ACHN (cell line): ENCODE data around the gene RAPSN.

Experiments used
- DNase-seq: peaks from one replicate; pipeline ENCODE4 v3.0.0-alpha.2; 2015
- in situ Hi-C: cut with HindIII; loops from 2 replicates; pipeline ENCODE4 v1.10.0; 2017; ENCODE audit warnings: low sequenced_read_pairs, low pct_ligation_motif_present, low pct_unique_long_range_greater_than_20kb

RAPSN gene

DNA sequence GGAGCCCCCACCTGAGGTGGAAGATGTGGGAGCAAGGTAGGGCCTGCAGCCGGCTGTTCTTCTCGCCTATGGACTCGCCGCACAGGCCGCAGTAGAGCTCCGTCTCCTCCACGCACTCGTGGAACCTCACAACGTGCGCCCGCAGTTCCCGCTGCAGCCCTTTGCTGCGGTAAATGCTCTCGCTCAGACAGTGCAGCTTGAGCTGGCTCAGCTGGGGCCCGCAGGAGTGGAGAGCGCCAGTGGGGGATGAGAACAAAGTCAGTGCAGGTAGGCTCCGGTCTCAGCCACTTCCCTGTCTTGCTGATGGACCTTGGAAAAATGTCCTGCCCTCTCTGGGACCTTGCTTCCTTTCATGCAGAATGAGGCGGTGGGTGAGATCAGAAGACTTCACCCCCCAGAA lies 10.2 kb downstream of the RAPSN start:
- no peak for DNase-seq
- in situ Hi-C loops: no loop called here

- in situ Hi-C loops: no loop called here
- no peak for DNase-seq
Measured at GRCh38 chr11:47437746-47438418, 11.1 kb downstream of the RAPSN start.

GRCh38 chr11:47437218-47437745 lies 11.7 kb downstream of the RAPSN start:
- in situ Hi-C loops: no loop called here
- DNase-seq: no peak

DNA sequence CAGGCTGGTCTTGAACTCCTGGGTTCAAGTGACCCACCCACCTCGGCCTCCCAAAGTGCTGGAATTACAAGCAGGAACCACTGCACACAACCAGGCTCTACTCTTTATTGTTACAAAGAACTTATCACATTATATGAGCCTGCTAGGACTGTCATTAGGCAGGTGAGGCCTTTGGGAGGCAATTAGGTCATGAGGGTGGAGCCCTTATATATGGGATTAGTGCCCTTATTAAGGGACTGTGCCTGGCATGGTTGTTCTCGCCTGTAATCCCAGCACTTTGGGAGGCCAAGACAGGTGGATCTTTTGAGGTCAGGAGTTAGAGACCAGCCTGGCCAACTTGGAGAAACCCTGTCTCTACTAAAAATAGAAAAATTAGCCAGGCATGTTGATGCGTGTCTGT lies 12.2 kb downstream of the RAPSN start:
- in situ Hi-C loops: no loop called here
- no peak for DNase-seq

- in situ Hi-C loops: no loop called here
- no peak for DNase-seq
Measured at GRCh38 chr11:47435687-47436086, 13.2 kb downstream of the RAPSN start.

GRCh38 chr11:47434011-47434786 lies 14.7 kb downstream of the RAPSN start:
- in situ Hi-C loops: no loop called here
- DNase-seq: peak; percentile 28

GRCh38 chr11:47433157-47433556 lies 15.8 kb downstream of the RAPSN start:
- no peak for DNase-seq
- in situ Hi-C loops: no loop called here

GRCh38 chr11:47431356-47432083 lies 17.4 kb downstream of the RAPSN start:
- no peak for DNase-seq
- in situ Hi-C loops: no loop called here

DNA sequence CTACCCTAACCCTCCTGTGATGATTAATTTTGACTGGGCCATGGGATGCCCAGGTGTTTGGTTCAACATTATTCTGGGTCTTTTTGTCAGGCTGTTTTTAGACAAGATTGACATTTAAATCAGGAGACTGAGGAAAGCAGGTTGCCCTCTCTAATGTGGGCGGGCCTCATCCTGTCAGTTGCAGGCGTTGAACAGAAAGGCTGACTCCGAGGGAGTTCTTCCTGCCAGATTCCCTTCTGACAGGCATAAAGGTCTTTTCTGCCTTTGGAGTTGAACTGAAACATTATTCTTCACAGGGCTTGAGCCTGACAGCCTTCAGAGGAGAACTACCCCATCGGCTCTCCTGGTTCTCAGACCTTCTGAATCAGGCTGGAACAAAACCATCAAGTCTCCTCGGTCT lies 18.4 kb downstream of the RAPSN start:
- DNase-seq: no peak
- in situ Hi-C loops: no loop called here

GRCh38 chr11:47426062-47426956 lies 22.6 kb downstream of the RAPSN start, which contains the start of gene PSMC3:
Gene PSMC3, minus strand, starts transcription at chr11:47426439. Its CDS starts 160 bp downstream, at chr11:47426279.
- DNase-seq: peak; percentile 95
- in situ Hi-C loops: no loop called here

GRCh38 chr11:47425611-47426010 lies 23.3 kb downstream of the RAPSN start:
- no peak for DNase-seq
- in situ Hi-C loops: no loop called here

- in situ Hi-C loops: no loop called here
- DNase-seq: no peak
Measured at GRCh38 chr11:47418454-47419259, 30.3 kb downstream of the RAPSN start.

GRCh38 chr11:47417712-47418111 lies 31.2 kb downstream of the RAPSN start:
- in situ Hi-C loops: no loop called here

GRCh38 chr11:47415949-47416472 lies 32.9 kb downstream of the RAPSN start:
- in situ Hi-C loops: no loop called here
- DNase-seq: peak; percentile 89

More at GRCh38 chr11:47417712-47418111, 31.2 kb downstream of the RAPSN start:
- no peak for DNase-seq

- in situ Hi-C loops: no loop called here
- DNase-seq: no peak
Measured at GRCh38 chr11:47415091-47415854, 33.7 kb downstream of the RAPSN start.

- in situ Hi-C loops: no loop called here
Measured at GRCh38 chr11:47414685-47415070, 34.3 kb downstream of the RAPSN start.

More at GRCh38 chr11:47414685-47415070, 34.3 kb downstream of the RAPSN start:
- DNase-seq: no peak
